GM21717 (cell line): ENCODE data around the gene RELB.
"Not testable (repeated sequence)": the region's sequence is repeated elsewhere in the genome, so short reads cannot be mapped to it uniquely, and the experiment has no call there.

Experiments
- ATAC-seq: cut with Tn5 transposase; IDR thresholded peaks from one replicate; pipeline ENCODE4 v1.9.1; 2021; ENCODE audit warnings: mild to moderate bottlenecking, moderate library complexity; ENCODE audit not compliant: unreplicated experiment

Gene RELB

GRCh38 chr19:44985445-44985844 is 15.8 kb upstream of the RELB start:
- no peak for ATAC-seq

GRCh38 chr19:44986389-44986788 is 14.9 kb upstream of the RELB start:
- ATAC-seq = no peak

DNA sequence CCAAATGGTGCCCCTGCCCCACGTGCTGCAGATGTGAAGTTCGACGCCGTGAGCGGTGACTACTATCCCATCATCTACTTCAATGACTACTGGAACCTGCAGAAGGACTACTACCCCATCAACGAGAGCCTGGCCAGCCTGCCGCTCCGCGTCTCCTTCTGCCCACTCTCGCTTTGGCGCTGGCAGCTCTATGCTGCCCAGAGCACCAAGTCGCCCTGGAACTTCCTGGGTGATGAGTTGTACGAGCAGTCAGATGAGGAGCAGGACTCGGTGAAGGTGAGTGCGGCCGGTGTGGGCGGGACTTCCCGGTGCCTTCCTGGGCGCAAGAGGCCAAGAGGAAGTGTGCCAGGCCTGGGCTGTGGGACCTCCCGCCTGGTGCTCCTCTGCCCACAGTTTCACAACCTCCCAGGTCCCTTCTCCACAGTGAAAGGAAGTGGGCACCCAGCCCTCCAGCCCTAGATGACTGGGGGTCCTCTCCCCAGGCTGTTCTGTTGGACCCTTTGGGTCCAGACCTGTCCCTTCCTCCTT is 14.1 kb upstream of the RELB start:
- ATAC-seq = no peak

GRCh38 chr19:44988273-44988672 is 13.0 kb upstream of the RELB start:
- ATAC-seq = no peak

GRCh38 chr19:44988896-44989556 is 12.2 kb upstream of the RELB start:
- no peak for ATAC-seq

DNA sequence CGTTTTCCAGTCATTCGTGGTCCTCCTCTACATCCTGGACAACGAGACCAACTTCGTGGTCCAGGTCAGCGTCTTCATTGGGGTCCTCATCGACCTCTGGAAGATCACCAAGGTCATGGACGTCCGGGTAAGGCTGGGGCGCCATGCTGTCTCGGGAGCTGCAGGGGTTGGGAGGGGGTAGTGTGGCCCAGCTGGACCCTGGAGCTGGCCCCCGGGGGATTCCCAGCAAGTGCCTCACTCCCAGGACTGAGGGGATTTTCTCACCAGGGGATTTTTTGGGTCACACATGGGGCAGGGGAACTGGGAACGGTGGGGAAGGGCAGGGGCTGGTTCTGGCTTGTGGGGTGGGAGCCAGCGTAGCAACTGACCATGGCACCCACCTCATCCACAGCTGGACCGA is 10.8 kb upstream of the RELB start:
- ATAC-seq = no peak

DNA sequence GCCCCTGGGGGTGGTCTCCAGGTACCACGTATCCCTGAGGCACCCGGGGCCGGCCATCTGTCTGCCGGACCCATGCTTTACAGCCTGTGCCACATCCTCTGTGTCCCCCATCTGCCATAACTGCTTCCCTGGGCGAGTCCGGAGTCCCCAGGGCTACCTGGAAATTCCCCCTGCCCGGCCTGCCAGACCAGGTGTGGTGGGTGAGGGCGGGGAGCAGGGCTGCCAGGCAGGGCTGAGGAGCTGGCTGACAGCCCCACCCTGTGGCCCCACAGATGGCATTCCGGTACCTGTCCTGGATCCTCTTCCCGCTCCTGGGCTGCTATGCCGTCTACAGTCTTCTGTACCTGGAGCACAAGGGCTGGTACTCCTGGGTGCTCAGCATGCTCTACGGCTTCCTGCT is 10.3 kb upstream of the RELB start:
- no peak for ATAC-seq

DNA sequence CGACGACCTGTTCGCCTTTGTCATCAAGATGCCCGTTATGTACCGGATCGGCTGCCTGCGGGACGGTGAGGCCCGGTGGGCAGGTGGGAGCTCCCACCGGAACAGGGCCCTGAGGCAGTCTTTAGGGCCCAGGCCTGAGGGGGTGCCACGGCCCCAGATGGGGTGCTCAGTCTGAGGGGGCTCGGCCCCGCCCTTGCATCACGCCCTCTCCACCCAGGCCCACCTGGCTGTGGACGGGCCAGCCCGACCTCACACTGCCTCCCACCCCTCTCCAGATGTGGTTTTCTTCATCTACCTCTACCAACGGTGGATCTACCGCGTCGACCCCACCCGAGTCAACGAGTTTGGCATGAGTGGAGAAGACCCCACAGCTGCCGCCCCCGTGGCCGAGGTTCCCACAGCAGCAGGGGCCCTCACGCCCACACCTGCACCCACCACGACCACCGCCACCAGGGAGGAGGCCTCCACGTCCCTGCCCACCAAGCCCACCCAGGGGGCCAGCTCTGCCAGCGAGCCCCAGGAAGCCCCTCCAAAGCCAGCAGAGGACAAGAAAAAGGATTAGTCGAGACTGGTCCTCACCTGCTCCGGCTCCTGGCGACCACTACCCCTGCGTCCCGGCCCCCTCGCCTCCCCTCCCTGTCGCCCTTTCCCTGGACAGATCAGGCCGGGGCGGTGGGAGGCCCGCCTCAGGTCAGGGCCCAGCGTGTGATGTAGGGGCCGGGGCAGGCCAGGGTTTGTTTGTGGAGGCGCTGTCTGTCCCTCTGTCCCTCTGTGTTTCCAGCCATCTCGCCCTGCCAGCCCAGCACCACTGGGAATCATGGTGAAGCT is 8.7 kb upstream of the RELB start:
- no peak for ATAC-seq

DNA sequence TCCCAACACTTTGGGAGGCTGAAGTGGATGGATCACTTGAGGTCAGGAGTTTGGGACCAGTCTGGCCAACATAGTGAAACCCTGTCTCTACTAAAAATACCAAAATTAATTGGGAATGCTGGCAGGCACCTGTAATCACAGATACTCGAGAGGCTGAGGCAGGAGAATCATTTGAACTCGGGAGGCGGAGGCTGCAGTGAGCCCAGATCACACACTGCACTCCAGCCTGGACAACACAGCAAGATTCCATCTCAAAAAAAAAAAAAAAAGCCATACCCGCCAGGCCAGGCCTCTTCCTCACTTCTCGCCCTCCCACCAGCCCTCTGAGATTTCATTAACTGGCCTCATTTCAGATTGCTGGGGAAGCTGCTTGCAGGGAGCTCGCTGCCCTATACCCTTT is 7.7 kb upstream of the RELB start:
- ATAC-seq = no peak

DNA sequence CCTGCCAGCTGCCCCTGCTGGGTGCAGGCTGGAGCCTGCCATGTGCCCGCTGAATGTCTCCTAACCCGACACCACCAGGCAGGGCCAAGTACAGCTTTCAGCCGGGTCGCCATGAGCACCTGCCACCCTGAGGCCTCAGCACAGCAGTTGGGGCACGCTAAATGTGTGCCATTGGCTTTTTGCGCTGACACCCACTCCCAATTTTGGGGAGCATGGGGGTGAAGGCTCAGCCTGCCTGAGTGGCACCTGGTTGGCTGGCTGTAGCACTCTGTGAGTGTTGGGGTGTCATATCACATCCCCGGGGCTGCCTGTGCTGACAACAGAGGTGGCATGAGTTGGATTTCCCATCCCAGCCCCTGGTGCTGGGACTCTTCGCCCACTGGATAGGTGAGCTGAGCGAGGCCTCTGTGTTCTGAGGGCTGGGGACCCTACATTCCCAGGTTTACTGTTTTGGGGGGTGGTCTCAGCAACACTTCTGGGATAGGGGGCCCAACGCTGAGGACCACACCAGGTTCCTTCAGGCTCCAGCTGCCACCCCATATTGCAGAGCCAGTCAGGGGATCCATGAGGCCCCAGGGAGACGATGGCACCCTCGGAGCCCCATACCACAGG is 7.2 kb upstream of the RELB start:
- no peak for ATAC-seq

- no peak for ATAC-seq
These were observed 3.2 kb upstream of the RELB start for GRCh38 chr19:44998025-44998424.

- ATAC-seq = not testable (repeated sequence)
These were observed 1.9 kb upstream of the RELB start for GRCh38 chr19:44999131-44999925.

DNA sequence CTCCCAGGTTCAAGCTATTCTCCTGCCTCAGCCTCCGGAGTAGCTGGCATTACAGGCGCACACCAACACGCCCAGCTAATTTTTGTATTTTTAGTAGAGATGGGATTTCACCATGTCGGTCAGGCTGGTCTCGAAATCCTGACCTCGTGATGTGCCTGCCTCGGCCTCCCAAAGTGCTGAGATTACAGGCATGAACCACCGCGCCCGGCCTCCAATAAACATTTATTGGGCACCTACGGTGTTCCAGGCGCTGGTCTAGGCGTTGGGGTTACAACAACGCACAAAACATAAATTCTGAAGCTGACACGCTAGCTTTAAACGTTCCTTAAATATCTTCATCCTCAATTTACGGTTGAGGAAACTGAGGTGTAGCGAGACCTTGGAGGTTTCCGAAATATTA is 599 bp upstream of the RELB start:
- ATAC-seq = not testable (repeated sequence)

DNA sequence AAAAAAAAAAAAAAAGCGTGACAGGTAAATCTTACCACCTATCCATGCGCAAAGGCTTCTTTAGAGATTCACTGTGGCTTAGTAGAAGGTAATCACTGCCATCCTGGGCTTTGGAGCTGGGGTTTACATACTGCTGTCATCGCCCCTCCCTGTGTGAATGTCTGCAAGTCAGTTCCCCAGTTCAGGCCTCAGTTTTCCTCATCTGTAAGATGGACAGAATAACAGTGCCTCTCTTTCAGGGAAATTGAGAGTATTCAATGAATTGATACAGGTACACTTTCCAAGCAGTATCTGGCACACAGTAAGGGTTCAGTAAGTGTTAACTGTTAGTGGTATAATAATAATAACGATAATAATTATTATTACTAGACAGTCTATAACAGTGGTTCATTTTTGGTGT is 2.2 kb downstream of the RELB start:
- no peak for ATAC-seq

GRCh38 chr19:45005787-45006186 is 4.5 kb downstream of the RELB start:
- no peak for ATAC-seq

GRCh38 chr19:45008552-45008951 is 7.3 kb downstream of the RELB start:
- no peak for ATAC-seq

- no peak for ATAC-seq
These were observed 8.5 kb downstream of the RELB start for GRCh38 chr19:45009625-45010255.

DNA sequence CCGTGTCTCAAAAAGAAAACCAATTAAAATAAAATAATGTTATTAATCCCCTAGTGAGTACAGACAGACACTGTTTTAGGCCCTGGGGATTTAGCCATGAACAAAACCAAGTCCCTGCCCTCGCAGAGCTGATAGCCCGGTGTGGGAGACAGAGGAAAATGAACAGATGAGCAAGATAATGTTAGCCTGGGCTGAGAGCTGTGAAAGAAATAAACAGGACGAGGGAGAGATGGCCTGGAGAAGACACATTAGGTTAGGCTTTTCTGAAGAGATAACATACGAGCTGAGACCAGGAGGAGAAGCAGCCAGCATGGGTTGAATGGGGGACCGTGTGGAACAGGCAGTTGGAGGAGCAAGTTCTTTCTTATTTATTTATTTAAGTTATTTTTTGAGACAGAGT is 9.0 kb downstream of the RELB start:
- ATAC-seq = no peak

GRCh38 chr19:45011959-45012358 is 10.7 kb downstream of the RELB start:
- no peak for ATAC-seq
